Retinal pigment epithelial cell (primary cell): Measurements from ENCODE around the gene GRID1.

Source experiments
- DNase-seq: peaks from one replicate; pipeline ENCODE4 v3.0.0-alpha.2; 2010; ENCODE audit warnings: low read depth
- H3K4me3 ChIP-seq: 2 replicates; pipeline ENCODE4 v1.5.1; 2011; ENCODE audit warnings: mild to moderate bottlenecking, low read length, control low read depth, moderate library complexity
- CTCF ChIP-seq: conservative IDR thresholded peaks from 2 replicates; pipeline ENCODE4 v1.5.1; 2011; ENCODE audit warnings: low read depth, low read length, control low read depth, inconsistent platforms

Gene GRID1

GRCh38 chr10:86370006-86370585, 3.5 kb upstream of the GRID1 start:
- TF ChIP-seq CTCF = no peak
- no peak for DNase-seq
- H3K4me3 ChIP-seq = no peak overlapping the region

- no peak overlapping the region for H3K4me3 ChIP-seq
- TF ChIP-seq CTCF = no peak
- DNase-seq = no peak
Observed at GRCh38 chr10:86368987-86369386, 2.4 kb upstream of the GRID1 start.

- no peak for DNase-seq
- TF ChIP-seq CTCF = no peak
- no peak overlapping the region for H3K4me3 ChIP-seq
Observed at GRCh38 chr10:86368046-86368445, 1.5 kb upstream of the GRID1 start.

- no peak overlapping the region for H3K4me3 ChIP-seq
- DNase-seq = no peak
- no peak for TF ChIP-seq CTCF
Observed at GRCh38 chr10:86367152-86367951, 757 bp upstream of the GRID1 start.

GRCh38 chr10:86366902-86367151, 232 bp upstream of the GRID1 start:
- H3K4me3 ChIP-seq = no peak overlapping the region
- DNase-seq = no peak
- no peak for TF ChIP-seq CTCF

GRCh38 chr10:86365346-86366032, 1.1 kb downstream of the GRID1 start:
- no peak for TF ChIP-seq CTCF
- H3K4me3 ChIP-seq = no peak overlapping the region
- DNase-seq = no peak
